HG03575 (cell line): ENCODE measurements around the gene AHDC1.

Experiments
- ATAC-seq: cut with Tn5 transposase; IDR thresholded peaks from one replicate; pipeline ENCODE4 v1.9.1; 2021; ENCODE audit not compliant: unreplicated experiment, insufficient number of reproducible peaks, low FRiP score; ENCODE audit errors: extremely low read depth

AHDC1 gene

GRCh38 chr1:27485363-27485762 lies 118.6 kb downstream of the AHDC1 start:
- no peak for ATAC-seq
